ENCODE data around the gene POLR3E.

The POLR3E gene

DNA sequence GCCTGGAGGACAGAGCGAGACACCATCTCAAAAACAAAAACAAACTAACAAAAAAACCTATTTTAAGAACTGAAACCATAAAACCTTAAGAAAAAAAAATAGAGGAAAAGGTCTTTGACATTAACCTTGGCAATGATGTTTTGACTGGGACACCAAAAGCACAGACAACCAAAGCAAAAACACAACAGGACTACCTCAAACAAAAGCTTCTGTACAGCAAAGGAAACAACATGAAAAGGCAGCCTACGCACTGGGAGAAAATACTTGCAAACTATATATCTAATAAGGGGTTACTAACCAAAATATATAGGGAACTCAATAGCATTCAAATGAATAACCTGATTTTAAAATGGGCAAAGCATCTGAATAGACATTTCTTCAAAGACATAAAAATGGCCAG, 44.9 kb downstream of the POLR3E start:
- H3K4me1 ChIP-seq (ENCODE audit: insufficient read depth, low read length): no peaks in the 10 kb centered on the region
- 0 out of 2 replicates have a peak, but pooled peaks cover 2% of the 10 kb centered on the region for H4K20me1 ChIP-seq (ENCODE audit: insufficient read depth, low read length)
- H3K27ac ChIP-seq (ENCODE audit: low read length): no peak overlapping the region
- H3K9me3 ChIP-seq (ENCODE audit: insufficient read depth, low read length, severe bottlenecking): peaks cover 5% of the 10 kb centered on the region
- no peak overlapping the region for H3K4me3 ChIP-seq (ENCODE audit: low read depth in 1 of 2, low read length in 2 of 2)
- peaks cover 24% of the 10 kb centered on the region for H3K36me3 ChIP-seq (ENCODE audit: insufficient read depth, low read length)
- no peak for ATAC-seq (ENCODE audit: insufficient read depth, low read depth)
- TF ChIP-seq, protein P1, sequence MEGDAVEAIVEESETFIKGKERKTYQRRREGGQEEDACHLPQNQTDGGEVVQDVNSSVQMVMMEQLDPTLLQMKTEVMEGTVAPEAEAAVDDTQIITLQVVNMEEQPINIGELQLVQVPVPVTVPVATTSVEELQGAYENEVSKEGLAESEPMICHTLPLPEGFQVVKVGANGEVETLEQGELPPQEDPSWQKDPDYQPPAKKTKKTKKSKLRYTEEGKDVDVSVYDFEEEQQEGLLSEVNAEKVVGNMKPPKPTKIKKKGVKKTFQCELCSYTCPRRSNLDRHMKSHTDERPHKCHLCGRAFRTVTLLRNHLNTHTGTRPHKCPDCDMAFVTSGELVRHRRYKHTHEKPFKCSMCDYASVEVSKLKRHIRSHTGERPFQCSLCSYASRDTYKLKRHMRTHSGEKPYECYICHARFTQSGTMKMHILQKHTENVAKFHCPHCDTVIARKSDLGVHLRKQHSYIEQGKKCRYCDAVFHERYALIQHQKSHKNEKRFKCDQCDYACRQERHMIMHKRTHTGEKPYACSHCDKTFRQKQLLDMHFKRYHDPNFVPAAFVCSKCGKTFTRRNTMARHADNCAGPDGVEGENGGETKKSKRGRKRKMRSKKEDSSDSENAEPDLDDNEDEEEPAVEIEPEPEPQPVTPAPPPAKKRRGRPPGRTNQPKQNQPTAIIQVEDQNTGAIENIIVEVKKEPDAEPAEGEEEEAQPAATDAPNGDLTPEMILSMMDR (IDR thresholded peaks at IDR 0.05; ENCODE audit: borderline replicate concordance, extremely low read depth, low read length, poor library complexity, severe bottlenecking): no peak
- TF ChIP-seq EZH2 (IDR thresholded peaks at IDR 0.05; ENCODE audit: borderline replicate concordance, low read depth, low read length, severe bottlenecking): no peak
- no peaks in the 10 kb centered on the region for H3K79me2 ChIP-seq (ENCODE audit: insufficient read depth, low read length)
- no peaks in the 10 kb centered on the region for H3K27me3 ChIP-seq (ENCODE audit: insufficient read depth, low read length, poor library complexity)
- no peak overlapping the region for H2AFZ ChIP-seq (ENCODE audit: low read depth, low read length)
- no peak overlapping the region for H3K9ac ChIP-seq (ENCODE audit: low read depth, low read length)
- H3K4me2 ChIP-seq (ENCODE audit: insufficient read depth, low read length): no peak overlapping the region
- DNase-seq: no peak

DNA sequence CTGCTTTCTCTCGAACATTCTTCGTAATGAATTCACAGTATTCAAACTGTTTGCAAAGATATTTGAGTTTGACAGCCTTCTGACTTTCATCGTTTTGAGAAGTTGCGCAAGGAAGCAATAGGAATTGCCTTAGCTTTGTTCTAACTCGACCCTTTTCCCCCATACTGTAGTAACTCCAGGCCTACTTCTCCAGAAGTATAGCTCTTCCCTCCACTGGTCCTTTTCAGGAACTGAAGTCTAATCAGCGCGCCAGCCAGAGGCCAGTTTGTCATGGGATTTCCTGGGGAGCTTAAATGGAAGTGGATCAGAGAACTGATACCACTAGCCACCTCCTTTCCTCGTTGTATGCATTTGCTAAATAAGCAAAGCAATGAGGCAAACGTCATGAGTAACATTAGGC, 49.3 kb downstream of the POLR3E start:
- no peak for ATAC-seq (ENCODE audit: insufficient read depth, low read depth)
- no peak overlapping the region for H3K4me2 ChIP-seq (ENCODE audit: insufficient read depth, low read length)
- no peak for DNase-seq

GRCh38 chr16:22347100-22347820, 50.1 kb downstream of the POLR3E start:
- H3K9me3 ChIP-seq (ENCODE audit: insufficient read depth, low read length, severe bottlenecking): no peaks in the 10 kb centered on the region
- no peaks in the 10 kb centered on the region for H3K4me1 ChIP-seq (ENCODE audit: insufficient read depth, low read length)
- H3K9ac ChIP-seq (ENCODE audit: low read depth, low read length): no peak overlapping the region
- TF ChIP-seq, protein P1 (IDR thresholded peaks at IDR 0.05; ENCODE audit: borderline replicate concordance, extremely low read depth, low read length, poor library complexity, severe bottlenecking): no peak
- TF ChIP-seq EZH2 (IDR thresholded peaks at IDR 0.05; ENCODE audit: borderline replicate concordance, low read depth, low read length, severe bottlenecking): no peak
- H3K27ac ChIP-seq (ENCODE audit: low read length): no peak overlapping the region
- H4K20me1 ChIP-seq (ENCODE audit: insufficient read depth, low read length): 0 out of 2 replicates have a peak, but pooled peaks cover 5% of the 10 kb centered on the region
- DNase-seq: no peak
- no peaks in the 10 kb centered on the region for H3K27me3 ChIP-seq (ENCODE audit: insufficient read depth, low read length, poor library complexity)
- H3K79me2 ChIP-seq (ENCODE audit: insufficient read depth, low read length): no peaks in the 10 kb centered on the region
- ATAC-seq (ENCODE audit: insufficient read depth, low read depth): no peak
- peaks cover 63% of the 10 kb centered on the region for H3K36me3 ChIP-seq (ENCODE audit: insufficient read depth, low read length)
- no peak overlapping the region for H3K4me2 ChIP-seq (ENCODE audit: insufficient read depth, low read length)
- H2AFZ ChIP-seq (ENCODE audit: low read depth, low read length): no peak overlapping the region
- H3K4me3 ChIP-seq (ENCODE audit: low read depth in 1 of 2, low read length in 2 of 2): no peak overlapping the region

More for the DNA sequence above, 49.3 kb downstream of the POLR3E start:
- no peak overlapping the region for H3K4me3 ChIP-seq (ENCODE audit: low read depth in 1 of 2, low read length in 2 of 2)
- H3K36me3 ChIP-seq (ENCODE audit: insufficient read depth, low read length): peaks cover 57% of the 10 kb centered on the region
- H3K9me3 ChIP-seq (ENCODE audit: insufficient read depth, low read length, severe bottlenecking): no peaks in the 10 kb centered on the region
- H3K27me3 ChIP-seq (ENCODE audit: insufficient read depth, low read length, poor library complexity): no peaks in the 10 kb centered on the region
- 0 out of 2 replicates have a peak, but pooled peaks cover 5% of the 10 kb centered on the region for H4K20me1 ChIP-seq (ENCODE audit: insufficient read depth, low read length)
- H2AFZ ChIP-seq (ENCODE audit: low read depth, low read length): no peak overlapping the region
- TF ChIP-seq EZH2 (IDR thresholded peaks at IDR 0.05; ENCODE audit: borderline replicate concordance, low read depth, low read length, severe bottlenecking): no peak
- TF ChIP-seq, protein P1 (IDR thresholded peaks at IDR 0.05; ENCODE audit: borderline replicate concordance, extremely low read depth, low read length, poor library complexity, severe bottlenecking): no peak
- no peaks in the 10 kb centered on the region for H3K79me2 ChIP-seq (ENCODE audit: insufficient read depth, low read length)
- H3K4me1 ChIP-seq (ENCODE audit: insufficient read depth, low read length): no peaks in the 10 kb centered on the region
- H3K9ac ChIP-seq (ENCODE audit: low read depth, low read length): no peak overlapping the region
- no peak overlapping the region for H3K27ac ChIP-seq (ENCODE audit: low read length)

Measured in DND-41 (cell line).